CD4-positive, alpha-beta T cell treated with Interleukin-17A for 4 hours (primary cell): ENCODE measurements around the gene GIMAP6.
"Not testable (repeated sequence)": the region's sequence is repeated elsewhere in the genome, so short reads cannot be mapped to it uniquely, and the experiment has no call there.

ENCODE experiments used
- DNase-seq: peaks from one replicate; pipeline ENCODE4 v3.0.0-alpha.2; 2020; ENCODE audit warnings: mixed read lengths

The GIMAP6 gene

DNA sequence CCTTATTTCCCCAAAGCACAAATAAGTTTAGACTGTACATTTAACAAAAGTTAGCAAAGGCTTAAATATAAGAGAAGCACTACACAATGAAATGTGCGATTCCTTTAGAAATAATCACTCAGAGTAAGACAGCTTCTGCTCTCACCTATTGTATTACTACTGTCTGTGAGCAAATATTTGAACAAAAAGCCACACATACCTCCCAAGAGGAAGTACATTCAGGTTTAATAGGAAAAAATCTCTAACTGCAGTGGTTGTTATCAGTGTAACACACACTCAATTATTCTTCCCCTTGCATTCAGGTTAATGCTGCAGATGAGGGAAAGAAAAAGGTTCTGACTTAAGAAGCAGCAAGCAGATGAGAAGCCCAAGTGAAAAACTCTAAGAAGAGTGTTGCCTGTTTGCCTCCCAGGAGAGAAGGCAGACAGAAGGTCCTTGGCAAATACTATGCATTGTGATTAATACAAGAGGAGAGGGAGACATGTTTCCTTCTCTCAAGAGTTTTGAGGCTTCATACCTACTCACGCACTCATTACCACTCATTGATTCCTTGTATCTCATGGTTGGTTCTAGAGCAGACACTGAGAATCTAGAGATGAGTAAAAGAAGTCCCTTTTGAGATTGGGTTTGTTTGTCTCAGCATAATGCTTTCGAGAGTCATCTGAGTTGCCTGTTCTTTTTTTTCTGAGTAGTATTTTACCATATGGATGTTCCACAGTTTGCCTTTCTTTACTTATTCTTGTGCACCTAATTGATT, 51.4 kb downstream of the GIMAP6 start:
- DNase-seq, result no peak

DNA sequence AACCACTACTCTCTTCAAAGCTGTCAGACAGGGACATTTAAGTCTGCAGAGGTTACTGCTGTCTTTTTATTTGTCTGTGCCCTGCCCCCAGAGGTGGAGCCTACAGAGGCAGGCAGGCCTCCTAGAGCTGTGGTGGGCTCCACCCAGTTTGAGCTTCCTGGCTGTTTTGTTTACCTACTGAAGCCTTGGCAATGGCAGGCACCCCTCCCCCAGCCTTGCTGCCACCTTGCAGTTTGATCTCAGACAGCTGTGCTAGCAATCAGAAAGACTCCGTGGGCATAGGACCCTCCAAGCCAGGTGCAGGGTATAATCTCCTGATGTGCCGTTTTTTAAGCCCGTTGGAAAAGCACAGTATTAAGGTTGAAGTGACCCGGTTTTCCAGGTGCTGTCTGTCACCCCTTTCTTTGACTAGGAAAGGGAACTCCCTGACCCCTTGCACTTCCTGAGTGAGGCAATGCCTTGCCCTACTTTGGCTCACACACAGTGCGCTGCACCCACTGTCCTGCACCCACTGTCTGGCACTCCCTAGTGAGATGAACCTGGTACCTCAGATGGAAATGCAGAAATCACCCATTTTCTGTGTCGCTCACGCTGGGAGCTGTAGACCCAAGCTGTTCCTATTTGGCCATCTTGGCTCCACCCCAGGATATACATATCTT, 52.1 kb downstream of the GIMAP6 start:
- DNase-seq, result not testable (repeated sequence)
